Activated CD4-positive, alpha-beta T cell treated with anti-CD3 and anti-CD28 coated beads for 4 hours (primary cell): Measurements from ENCODE around the gene DIP2C.
"Not testable (repeated sequence)": the region's sequence is repeated elsewhere in the genome, so short reads cannot be mapped to it uniquely, and the experiment has no call there.

ENCODE experiments used
- DNase-seq, 2 donors: peaks; one replicate each; pipeline ENCODE4 v3.0.0-alpha.2; 2020

The DIP2C gene

DNA sequence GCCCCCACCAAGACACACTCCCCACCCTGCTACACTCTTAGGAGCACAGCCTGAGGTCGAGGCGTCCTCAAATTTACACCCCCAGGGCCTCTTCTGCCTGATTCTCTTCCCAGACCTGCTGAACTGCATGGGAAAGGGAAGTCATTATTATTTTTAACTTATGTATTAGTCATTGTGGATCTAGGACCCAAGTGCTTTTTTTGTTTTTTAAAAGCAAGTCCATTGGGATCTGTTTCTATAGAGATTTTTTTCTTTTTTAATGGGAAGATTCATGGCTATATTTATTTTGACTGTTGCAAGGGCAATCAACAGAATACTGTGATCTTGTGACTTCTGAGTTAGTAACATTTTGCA lies 350.5 kb downstream of the DIP2C start:
- DNase-seq: no peak

DNA sequence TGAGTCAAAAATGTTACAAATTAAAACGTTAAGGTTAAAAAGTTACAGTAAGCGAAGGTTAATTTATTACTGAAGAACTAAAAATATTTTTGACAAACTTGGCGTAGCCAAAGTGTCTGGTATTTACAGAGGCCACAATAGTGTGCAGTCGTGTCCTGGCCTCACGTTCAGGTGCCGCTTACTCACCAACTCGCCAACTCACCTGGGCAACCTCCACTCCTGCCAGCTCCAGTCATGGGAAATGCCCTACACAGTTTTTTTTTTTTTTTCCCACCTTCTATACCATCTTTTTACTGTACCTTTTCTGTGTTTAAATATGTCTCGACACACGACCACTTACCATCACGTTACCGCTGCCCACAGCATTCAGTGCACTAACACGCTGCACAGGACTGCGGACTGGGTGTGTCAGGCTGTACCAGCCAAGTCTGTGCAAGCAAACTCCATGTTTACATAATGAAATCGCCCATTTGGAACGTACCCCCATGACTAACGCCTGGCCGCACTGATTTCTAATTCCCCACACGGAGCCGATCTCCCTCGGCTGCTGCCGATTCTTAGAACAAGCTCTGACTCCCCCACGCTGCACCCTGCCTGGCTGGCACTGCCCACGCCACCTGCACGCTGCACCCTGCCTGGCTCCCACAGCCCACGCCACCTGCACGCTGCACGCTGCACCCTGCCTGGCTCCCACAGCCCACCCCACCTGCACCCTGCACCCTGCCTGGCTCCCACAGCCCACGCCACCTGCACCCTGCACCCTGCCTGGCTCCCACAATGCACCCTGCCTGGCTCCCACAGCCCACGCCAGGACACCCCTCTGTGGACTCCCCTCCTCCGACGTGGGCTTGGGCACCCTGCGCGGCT lies 351.1 kb downstream of the DIP2C start:
- no peak for DNase-seq

DNA sequence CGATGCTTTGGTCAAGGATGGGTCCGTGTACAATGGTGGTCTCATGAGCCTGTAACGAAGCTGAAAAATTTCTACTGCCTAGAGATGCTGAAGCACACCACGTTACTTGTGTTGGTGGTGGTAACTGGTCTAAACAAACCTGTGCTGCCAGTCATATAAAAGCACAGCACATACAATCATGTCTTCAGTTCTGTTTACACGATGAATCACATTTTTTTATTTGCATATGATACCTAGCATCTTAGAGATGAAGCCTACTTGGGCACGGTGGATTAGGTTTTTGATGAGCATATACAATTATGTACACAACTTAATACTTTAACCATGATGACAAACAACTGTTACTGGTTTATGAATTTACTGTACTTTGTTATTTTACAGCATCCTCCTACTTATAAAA lies 353.2 kb downstream of the DIP2C start:
- DNase-seq: no peak

DNA sequence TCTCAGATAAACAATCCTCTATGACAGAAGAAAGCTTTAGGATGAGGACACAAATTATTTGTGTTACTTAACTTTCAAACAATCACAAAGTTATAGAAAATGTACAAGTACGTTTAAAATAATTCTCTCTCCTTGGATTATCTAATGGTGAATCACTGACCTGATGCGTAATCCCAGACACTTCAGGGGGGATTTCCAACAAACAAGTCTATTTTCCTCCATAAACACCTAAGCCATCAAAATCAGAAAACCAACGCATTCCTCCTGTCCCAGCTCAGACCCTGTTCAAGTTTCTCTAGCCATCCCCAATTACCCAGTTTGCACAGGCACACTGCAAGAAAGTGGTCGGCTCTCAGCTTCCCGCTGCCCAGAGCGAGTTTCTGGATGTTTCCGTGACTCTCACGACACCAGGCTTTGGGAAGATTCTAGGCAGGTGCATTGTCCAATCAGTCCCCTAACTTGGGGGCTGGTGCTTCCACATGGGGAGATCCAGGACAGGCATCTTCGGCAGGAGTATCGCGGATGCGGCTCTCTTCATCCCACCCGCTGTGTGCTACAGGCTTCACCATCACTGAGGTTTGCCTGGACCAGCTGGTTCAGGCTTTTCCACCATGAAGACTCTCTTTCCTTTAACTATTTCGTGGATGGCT lies 354.2 kb downstream of the DIP2C start:
- DNase-seq: no peak

DNA sequence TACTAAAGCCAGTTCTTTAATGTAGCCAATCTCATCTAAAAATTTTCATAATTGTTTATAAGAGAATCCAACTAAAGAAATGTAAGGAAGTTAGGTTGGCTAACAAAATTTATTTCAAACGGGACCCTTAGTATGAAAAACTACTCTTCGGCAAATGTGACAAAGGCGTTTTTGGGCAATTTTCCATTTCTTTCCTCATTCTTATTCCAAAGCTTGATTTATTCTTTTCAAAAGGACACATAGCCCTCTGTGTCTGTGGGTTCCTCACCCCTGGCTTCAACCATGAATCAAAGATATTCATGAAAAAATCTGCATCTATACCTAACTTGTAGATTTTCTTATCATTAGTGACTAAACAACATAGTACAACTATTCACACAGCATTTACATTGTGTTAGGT lies 358.3 kb downstream of the DIP2C start:
- no peak for DNase-seq

DNA sequence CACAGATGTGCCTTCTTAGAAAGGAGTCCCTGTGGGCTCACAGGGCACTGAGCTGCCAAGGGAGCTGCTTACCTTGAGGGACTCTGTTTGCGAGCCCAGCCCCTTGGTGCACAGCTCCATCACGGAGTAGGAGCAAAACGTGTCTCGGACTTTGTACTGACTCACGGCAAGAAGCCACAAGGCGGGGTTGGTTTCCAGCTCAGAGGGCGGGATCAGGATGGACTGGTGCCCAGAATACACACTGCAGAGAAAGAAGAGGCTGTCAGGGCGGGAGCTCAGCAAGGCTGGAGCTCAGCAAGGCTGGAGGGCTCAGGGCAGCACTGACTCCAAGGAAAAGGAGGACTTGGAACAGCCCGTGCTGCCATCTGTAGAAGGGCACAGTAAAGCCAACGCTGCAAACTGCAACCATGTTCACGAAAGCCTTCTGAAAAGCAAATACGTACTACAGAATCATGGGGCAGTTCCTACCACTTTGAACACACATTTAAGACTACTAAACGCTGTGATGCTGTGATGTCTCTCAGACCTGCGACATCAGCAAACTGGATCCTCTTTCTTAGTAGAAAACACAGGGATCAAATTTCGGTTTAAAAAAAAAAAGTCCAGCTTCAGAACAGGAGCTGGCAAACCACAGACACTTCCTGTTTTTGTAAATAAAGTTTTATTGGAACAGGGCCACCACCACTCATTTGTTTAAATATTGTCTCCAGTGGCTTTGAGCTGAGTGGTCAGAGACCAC lies 359.9 kb downstream of the DIP2C start:
- DNase-seq: peak; percentile 11 to 16

DNA sequence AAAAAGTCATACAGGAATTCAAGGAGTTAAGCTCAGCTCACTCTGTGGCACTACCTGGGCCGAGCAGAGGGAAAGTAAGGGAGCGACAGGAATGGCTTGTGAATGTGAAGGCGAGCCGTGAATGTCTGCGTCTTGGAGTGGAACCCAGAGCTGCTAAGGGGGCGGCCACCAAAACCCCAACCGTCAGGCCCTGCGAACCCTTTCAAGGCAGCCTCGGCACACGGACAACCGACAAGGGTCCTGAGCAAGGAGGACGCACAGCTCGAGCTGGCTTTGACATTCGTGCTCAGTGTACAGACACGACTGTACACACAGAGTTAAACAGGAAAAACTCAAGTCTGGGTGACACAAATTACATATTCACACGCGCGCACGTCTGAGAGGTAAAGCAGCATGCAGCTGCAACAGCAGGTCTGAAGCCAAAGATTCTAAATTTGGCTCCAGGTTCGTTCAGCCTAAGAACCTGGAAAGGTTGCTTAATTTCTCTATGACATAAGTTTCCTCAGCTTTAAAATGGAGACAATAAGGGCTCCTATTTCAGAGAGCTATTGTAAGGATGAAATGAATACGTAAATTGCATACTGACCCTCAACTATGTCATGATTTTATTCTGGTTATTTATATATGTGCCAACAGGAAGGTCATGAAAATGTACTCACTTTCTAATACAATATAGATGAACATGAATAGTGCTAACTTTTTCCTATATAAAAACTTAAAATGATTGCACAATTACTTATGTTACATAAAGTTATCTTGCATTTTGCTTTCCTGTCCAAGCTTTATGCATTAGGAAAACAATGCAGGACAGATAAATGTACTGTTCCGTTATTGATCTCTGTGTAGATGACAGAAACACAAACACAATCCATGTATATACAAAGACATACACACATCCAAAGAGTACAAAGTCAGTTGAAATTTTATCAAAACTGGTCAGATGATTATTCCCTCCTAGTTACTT lies 361.3 kb downstream of the DIP2C start:
- DNase-seq: no peak

DNA sequence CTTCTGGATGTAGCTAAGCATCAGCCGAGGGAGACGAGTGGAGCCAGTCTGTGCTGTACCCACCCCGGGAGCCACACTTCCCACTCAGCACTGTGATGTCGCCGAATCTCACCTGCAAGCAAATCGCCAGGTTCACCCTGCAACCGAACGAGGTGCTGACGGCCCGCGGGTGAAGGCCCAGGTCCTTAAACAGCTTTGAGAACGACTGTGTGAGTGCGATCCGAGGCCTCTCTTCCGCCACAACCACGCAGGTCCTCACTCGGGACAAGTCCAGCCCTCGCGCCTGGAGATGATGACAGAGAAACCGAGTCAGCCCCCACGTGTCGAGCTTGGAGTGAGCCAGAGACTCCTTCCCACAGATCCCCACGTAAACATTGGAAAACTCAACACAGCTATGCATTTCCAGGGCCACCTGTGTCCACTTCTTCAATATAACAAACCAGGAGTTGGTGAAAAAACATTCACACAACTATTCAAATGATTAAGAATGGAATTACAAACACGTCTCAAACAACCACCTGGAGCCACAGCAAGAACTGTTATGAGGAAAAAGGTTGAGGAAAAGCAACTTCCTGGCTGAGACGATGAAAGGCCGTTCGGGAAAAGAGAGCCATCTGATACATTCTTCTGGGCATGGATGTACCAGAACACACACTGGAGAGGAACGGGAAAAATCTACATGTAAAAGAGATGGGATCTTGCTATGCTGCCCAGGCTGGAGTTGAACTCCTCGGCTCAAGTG lies 362.4 kb downstream of the DIP2C start:
- DNase-seq: no peak

DNA sequence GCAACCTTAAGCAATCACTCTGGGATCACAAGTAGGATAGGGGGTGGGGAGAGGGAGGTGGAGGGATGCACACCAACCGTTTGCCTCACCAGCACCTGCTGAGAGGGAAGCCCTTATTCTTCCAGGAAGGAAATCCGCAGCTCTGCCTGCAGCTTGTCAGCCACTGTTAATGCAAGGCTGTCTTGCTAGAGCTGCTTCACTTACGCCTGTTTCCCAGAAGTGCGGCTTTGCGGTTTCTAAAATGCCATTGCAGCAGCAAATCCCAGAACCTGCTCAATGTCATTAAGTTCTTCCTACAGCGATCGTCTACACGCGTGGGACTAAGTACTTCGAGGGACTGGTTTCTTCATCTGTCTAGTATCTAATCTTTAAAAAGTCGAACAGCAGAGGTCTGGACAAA lies 363.1 kb downstream of the DIP2C start:
- DNase-seq: no peak

DNA sequence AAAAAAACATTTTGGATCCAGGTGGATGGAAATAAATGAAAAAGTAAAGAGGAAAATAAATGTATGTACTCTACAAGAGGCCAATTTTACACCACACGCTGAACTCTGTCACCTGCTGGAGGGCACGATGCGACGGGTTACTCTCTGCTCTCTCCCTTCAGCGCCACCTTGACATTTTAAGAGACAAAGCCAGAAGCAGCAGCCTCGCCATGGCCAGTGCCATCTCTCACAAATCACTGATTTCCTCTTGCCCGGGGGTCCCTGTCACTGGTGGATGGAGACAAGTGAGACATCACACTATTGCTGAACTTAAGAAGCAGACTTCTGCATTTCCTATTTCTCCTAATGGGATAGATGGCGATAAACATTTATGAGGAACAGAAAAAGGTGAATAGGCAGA lies 364.2 kb downstream of the DIP2C start:
- DNase-seq: no peak

DNA sequence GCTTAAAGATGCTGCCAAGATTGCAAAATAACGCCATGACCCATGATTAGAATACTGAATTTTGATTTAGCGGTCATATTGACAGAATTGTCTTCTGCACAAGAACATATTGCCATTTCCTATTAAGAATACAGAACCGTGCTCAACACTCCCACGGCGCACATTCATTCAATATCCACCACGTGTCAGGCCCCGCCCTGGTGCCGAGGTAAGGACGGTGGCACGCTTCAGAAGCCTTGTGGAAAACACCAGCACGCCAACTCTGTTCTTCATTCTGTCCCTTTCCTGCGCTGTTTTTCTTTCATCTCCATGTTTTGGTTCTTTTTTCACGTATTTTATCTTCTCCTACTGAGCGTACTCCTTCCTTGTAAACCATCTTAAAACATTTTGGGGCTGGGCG lies 364.9 kb downstream of the DIP2C start:
- no peak for DNase-seq

DNA sequence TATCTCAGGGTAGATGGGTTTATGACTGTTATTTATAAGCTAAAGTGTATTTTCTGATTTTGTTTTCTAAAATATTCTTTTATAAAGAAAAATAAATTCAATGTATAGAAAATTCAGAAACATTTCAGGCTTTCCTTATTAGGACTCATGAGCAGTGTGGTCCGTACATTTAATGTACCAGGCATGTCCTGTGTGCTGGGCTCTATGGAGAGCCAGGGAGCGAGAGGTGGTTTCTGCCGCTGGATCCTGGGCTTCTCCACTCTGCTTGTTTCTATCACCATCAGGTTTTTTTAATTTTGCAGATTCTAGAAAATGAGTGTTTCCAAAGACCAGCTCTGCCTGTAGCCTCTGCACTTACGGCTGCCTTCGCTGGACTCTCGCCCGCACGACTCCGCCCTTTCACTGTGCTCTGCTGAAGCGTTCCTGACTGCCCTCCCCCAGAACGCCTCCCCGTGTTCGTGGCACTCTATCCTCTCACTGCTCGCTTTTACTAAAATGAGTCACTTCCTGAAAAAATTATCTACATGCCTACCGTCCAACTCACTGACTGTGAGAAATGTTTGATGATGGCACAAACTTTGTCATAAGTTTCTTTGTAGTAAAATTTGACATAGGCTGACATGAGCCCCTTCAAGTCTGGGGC lies 365.7 kb downstream of the DIP2C start:
- peak; percentile 31 to 50 for DNase-seq

DNA sequence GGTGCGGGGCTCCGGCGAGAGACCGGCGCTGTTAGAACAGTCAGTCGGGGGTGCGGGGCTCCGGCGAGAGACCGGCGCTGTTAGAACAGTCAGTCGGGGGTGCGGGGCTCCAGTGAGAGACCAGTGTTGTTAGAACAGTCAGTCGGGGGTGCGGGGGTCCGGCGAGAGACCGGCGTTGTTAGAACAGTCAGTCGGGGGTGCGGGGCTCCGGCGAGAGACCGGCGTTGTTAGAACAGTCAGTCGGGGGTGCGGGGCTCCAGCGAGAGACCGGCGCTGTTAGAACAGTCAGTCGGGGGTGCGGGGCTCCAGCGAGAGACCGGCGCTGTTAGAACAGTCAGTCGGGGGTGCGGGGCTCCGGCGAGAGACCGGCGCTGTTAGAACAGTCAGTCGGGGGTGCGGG lies 366.4 kb downstream of the DIP2C start:
- DNase-seq: not testable (repeated sequence)

DNA sequence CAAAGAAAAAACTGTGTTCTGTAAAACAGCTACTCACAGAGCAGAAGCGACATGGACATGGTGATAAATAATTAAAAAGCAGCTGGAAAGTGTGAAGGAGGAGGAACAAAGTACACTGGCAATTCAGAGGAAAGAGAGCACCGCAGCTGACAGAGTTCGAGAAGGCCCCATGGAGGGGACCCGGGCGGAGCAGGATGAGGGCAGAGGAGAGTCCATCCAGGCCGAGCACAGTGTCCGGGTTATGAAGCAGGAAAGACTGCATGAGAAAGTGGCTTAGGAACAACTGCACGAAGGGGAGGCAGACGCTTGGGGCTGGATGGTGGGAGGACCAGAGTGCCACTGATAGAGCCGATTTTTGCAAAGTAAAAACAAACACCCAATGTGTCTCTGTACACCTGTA lies 368.7 kb downstream of the DIP2C start:
- DNase-seq: no peak

DNA sequence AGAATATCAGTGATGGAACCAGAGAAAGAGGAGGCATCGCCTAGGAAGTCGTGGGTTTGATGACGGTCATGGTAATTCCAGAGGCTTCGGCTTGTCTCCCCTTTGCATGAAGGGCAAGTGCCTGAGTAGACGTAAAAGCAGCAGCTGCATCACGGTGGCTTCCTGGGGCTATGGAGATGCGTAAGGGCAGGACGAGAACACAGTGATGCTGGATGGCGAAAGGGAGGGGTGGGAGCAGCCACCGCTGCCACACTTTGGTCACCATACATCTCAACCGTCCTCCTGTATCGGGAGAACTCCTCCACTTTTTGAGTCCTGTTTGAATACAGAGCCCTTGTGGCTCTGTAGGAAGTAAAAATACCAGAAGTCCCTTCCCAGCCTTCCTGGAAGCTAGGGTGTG lies 371.5 kb downstream of the DIP2C start:
- no peak for DNase-seq

DNA sequence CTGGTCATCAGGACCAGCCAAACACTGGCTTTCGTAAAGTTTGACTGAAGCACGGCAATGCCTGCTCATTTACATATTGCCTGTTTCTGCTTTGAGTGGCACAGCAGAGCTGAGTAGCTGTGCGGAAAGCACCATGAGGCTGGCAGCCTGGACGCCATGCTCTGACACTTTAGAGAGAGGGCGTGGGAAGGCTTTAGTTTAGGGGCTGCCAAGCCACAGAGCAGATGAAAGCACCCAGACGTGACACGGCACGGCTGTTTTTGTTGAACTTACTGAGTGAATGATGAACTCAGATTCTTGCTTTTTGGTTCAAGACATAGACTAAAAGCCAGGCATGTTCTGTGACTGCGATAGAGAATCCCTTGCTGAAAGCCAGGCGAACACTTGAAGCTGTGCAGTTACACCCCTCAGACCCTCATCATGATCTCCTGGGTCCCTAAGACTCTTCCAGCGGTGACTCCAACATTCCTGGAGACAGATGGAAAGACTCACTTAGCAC lies 372.1 kb downstream of the DIP2C start:
- DNase-seq: peak; percentile 11 to 12

DNA sequence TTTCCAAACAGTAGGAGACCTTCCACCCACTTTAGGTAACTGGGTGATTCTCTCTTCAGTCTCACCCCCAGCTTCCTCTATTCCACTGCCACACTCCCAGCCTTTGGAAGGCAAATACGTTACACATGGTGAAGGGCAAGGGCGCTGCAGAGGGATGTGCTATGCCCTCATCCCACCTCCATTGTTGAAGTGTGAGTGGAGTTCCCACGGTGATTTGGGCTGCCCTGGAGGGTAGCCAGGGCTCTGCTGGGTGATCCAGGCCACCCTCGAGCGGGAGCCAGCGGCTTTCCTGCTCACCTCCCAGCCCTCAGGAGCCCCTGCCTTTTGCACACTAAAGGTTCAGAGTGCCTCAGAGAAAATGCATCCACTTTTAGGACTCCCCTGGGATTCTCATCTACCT lies 373.1 kb downstream of the DIP2C start:
- no peak for DNase-seq

DNA sequence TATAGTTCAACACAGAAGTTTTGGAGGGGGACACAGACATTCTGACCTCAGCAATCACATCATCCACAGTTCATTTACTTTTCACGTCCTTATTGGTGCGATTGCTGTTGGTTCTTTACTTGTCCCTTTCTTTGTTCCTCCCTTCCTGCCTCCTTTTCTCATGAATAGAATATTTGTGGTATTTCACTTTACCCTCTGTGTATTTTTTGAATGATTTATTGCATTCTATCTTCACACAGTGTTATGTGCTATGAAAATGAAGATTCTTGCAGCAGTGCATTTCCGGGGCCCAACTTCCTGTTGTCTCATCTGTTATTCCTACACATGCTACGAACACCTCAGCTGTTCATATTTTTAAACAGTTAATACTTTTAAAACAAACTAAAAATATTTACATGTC lies 374.6 kb downstream of the DIP2C start:
- no peak for DNase-seq

DNA sequence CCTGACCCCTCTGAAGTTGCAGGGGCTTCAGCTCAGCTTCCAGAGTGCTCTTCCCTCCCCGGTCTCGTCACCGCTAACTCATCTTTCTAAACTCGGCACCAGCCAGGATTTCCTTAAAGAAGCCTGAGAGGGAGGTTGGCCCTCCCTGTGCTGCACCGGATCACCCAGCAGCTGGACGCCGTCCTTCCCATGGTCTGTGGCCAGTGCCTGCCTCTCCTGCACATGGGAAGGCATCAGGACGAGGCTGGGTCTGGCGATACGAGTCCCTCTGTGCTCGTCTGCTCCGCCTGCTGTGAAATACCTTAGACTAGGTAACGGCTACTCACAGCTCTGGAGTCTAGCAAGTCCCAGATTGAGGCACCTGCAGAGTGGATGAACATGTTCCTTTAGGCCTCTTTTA lies 375.1 kb downstream of the DIP2C start:
- DNase-seq: no peak

DNA sequence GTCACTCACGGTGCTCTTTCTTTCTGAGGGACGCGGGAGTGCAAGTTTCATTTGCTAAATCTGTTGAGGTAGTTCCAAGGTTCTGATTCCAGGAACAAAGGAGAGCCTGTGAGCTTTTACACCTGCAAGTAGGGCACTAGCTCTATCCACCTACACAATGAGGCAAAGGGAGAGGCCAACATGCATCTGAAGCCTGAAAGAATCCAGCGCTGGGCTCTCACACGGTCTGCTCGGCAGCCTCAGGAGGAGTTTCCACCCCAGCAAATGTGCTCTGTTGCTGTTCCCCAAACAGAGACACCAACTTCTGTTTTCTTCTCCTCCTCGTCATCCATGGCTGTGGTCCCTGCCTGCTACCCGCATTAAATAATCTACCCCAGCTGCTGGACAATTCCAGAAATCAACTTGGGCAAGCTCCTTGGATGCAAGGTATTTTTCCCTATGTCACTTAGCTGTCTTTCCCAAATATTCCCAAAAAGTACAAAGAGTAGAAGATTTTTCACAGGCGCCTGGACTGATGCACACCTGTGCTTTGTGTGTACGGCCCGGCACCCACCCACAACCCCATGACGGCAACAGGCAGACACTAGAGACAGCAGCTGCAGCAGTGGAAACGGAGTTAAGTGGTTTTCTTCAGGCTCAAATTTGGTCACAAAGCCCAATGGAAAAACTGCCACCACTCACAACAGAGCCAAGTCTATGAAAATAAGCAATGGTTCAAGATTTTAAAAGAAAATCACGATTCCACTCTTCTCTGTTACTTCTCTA lies 377.4 kb downstream of the DIP2C start:
- no peak for DNase-seq
